Measurements from ENCODE around the gene RGS18.

RGS18 gene

DNA sequence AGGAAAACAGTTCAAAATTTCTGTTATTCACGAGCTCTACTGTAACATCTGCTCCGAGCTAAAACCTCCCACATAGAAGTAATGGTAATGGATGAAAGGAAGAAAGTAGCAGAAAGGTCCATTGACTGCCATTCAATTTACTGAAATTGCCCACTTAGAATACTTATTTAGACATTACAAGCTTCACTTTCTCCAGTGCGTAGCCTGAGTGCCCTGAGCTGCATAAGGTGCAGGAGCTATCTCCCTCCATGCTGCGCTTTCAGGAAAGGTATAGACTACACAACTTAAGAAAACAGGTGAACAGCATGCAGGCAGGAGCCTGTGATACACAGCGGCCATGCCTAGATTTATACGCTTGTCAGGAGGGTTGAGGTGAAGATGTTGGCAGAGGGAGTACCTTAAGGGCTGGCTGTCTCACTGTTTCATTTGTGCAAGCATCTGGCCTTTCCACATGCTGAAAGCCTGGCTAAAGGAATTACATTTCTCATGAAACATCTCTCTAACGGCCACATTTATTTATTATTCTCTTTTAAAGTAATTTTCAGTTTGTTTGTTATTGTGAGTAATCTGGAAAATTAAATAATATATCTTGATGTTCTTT lies 74.7 kb downstream of the RGS18 start:
- H3K27me3 ChIP-seq (ENCODE audit: insufficient read depth, poor library complexity, severe bottlenecking), result no peaks in the 10 kb centered on the region
- no peaks in the 10 kb centered on the region for H3K36me3 ChIP-seq (ENCODE audit: low read depth)
- no peak for ATAC-seq (ENCODE audit: low read depth)
- H3K4me1 ChIP-seq (ENCODE audit: insufficient read depth, poor library complexity, severe bottlenecking), result no peaks in the 10 kb centered on the region
- no peak overlapping the region for H3K4me3 ChIP-seq (ENCODE audit: severe bottlenecking)
- H3K9me3 ChIP-seq (ENCODE audit: severe bottlenecking), result no peaks in the 10 kb centered on the region
- no peak overlapping the region for H3K27ac ChIP-seq (ENCODE audit: poor library complexity, severe bottlenecking)
- TF ChIP-seq, protein P1, sequence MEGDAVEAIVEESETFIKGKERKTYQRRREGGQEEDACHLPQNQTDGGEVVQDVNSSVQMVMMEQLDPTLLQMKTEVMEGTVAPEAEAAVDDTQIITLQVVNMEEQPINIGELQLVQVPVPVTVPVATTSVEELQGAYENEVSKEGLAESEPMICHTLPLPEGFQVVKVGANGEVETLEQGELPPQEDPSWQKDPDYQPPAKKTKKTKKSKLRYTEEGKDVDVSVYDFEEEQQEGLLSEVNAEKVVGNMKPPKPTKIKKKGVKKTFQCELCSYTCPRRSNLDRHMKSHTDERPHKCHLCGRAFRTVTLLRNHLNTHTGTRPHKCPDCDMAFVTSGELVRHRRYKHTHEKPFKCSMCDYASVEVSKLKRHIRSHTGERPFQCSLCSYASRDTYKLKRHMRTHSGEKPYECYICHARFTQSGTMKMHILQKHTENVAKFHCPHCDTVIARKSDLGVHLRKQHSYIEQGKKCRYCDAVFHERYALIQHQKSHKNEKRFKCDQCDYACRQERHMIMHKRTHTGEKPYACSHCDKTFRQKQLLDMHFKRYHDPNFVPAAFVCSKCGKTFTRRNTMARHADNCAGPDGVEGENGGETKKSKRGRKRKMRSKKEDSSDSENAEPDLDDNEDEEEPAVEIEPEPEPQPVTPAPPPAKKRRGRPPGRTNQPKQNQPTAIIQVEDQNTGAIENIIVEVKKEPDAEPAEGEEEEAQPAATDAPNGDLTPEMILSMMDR (IDR thresholded peaks at IDR 0.05; ENCODE audit: poor library complexity, severe bottlenecking), result no peak
- no peak for DNase-seq (ENCODE audit: low spot score)

DNA sequence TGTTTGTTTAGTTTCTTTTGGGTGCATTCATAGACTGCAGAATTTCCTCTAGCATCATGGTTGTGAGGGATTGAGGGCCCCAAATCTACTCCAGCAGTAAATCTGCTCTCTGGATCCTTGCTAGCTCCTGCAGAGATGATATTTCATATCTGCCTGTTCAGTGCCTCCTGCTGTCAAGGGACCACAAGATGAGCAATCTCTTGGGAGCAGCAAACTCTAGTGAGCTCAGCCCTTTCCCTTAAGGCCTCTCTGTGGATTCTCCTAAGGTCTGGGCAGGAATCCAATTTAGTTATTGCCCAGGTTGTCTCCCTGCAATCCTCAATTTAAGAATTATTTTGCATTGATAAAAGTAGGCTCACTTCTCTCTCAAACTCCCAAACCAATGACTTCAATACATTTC lies 76.9 kb downstream of the RGS18 start:
- no peak for ATAC-seq (ENCODE audit: low read depth)

More for the DNA sequence above, 76.9 kb downstream of the RGS18 start:
- H3K27ac ChIP-seq (ENCODE audit: poor library complexity, severe bottlenecking), result no peak overlapping the region
- TF ChIP-seq, protein P1 (IDR thresholded peaks at IDR 0.05; ENCODE audit: poor library complexity, severe bottlenecking), result no peak
- no peaks in the 10 kb centered on the region for H3K36me3 ChIP-seq (ENCODE audit: low read depth)
- H3K9me3 ChIP-seq (ENCODE audit: severe bottlenecking), result no peaks in the 10 kb centered on the region
- no peak overlapping the region for H3K4me3 ChIP-seq (ENCODE audit: severe bottlenecking)
- no peaks in the 10 kb centered on the region for H3K27me3 ChIP-seq (ENCODE audit: insufficient read depth, poor library complexity, severe bottlenecking)
- no peak for DNase-seq (ENCODE audit: low spot score)
- H3K4me1 ChIP-seq (ENCODE audit: insufficient read depth, poor library complexity, severe bottlenecking), result no peaks in the 10 kb centered on the region

Measured in RWPE2 (cell line).